Heart left ventricle (tissue), 13 donors: ENCODE data around the gene NPAS1.

Source experiments
- POLR2A ChIP-seq, 2 donors: fragments of 450-650 bp; IDR thresholded peaks; one replicate each; pipeline ENCODE4 v1.6.1; 2017; ENCODE audit warnings: antibody characterized with exemption in 2 of 2, mild to moderate bottlenecking in 2 of 2, moderate library complexity in 2 of 2
- TF ChIP-seq, protein P1 (sequence below), 12 donors: fragments of 200-600 bp; sonication (generic) in 4 of 12; IDR thresholded peaks; one replicate each; pipeline versions ENCODE4 v1.5.0 to v1.8.0; 2018 to 2022; ENCODE audit warnings: antibody characterized with exemption in 12 of 12, mild to moderate bottlenecking in 5 of 12
- donor health status: ischemic (EF 13 %, LVEDD 7.1; RV severe dilation, severe dysfunction).
- donor health status: DM: no; HTN: yes; CAD: no.
- donor health status: DM: no; HTN: no; CAD: no.
- donor health status: ischemic (EF 25% LVEDD 6.9; RV normal size, moderate dysfunction).
- donor health status: ischemic (EF 25% LVEDD 5.7; RV mildly dilated, moderate dysfunction).
- donor health status: ischemic (EF 35%, LVEDD 5.7; RV mildly dilated, moderate dysfunction).
- donor health status: nonischemic (EF 11% LVEDD 7.7; RV severe dilation, severe dysfunction).
- donor health status: DM: yes; HTN: yes; CAD: no.
- donor health status: PGD.
- donor health status: ischemic (EF 29% LVEDD 5.4; RV normal size, mild dysfunction).
- donor health status: nonischemic (EF 23%, LVEDD 6.1; RV moderate dilation, normal function).

- TF ChIP-seq, protein P1, sequence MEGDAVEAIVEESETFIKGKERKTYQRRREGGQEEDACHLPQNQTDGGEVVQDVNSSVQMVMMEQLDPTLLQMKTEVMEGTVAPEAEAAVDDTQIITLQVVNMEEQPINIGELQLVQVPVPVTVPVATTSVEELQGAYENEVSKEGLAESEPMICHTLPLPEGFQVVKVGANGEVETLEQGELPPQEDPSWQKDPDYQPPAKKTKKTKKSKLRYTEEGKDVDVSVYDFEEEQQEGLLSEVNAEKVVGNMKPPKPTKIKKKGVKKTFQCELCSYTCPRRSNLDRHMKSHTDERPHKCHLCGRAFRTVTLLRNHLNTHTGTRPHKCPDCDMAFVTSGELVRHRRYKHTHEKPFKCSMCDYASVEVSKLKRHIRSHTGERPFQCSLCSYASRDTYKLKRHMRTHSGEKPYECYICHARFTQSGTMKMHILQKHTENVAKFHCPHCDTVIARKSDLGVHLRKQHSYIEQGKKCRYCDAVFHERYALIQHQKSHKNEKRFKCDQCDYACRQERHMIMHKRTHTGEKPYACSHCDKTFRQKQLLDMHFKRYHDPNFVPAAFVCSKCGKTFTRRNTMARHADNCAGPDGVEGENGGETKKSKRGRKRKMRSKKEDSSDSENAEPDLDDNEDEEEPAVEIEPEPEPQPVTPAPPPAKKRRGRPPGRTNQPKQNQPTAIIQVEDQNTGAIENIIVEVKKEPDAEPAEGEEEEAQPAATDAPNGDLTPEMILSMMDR (IDR thresholded peaks at IDR 0.05), result no peak
- TF ChIP-seq POLR2A (IDR thresholded peaks at IDR 0.05), result no peak
Observed at GRCh38 chr19:46984077-46985010, 35.3 kb upstream of the NPAS1 start.
